Hepatocyte (in vitro differentiated cells): ENCODE measurements around the gene SAMD15. TPM values are rescaled to one million over a fixed set of nuclear protein-coding genes. Genes with fewer than 3 reads are reported as not detected.

Experiments
- DNase-seq: peaks from one replicate; pipeline ENCODE4 v3.0.0-alpha.2; 2016; ENCODE audit warnings: low spot score
- H2AFZ ChIP-seq: fragments of 200-600 bp; sonication (generic); 2 replicates; pipeline ENCODE4 v1.6.0; 2016; ENCODE audit warnings: antibody characterized with exemption, mild to moderate bottlenecking
- H3K27ac ChIP-seq: fragments of 200-600 bp; sonication (generic); 2 replicates; pipeline ENCODE4 v1.5.1; 2016; ENCODE audit warnings: mild to moderate bottlenecking
- H3K27me3 ChIP-seq: fragments of 200-600 bp; sonication (generic); 2 replicates; pipeline ENCODE4 v1.6.1; 2016
- H3K36me3 ChIP-seq: fragments of 200-600 bp; sonication (generic); replicated peaks from 2 replicates; pipeline ENCODE4 v1.5.1; 2016; ENCODE audit warnings: low read depth; ENCODE audit not compliant: insufficient read depth
- H3K4me1 ChIP-seq: fragments of 200-600 bp; sonication (generic); 2 replicates; pipeline ENCODE4 v1.5.1; 2016; ENCODE audit warnings: mild to moderate bottlenecking, moderate library complexity; ENCODE audit not compliant: insufficient read depth
- H3K4me2 ChIP-seq: fragments of 200-600 bp; sonication (generic); 2 replicates; pipeline ENCODE4 v1.6.0; 2016
- H3K4me3 ChIP-seq: fragments of 200-600 bp; sonication (generic); 2 replicates; pipeline ENCODE4 v1.5.1; 2016; ENCODE audit warnings: mild to moderate bottlenecking
- H3K79me2 ChIP-seq: fragments of 200-600 bp; sonication (generic); 2 replicates; pipeline ENCODE4 v1.6.0; 2017; ENCODE audit warnings: mild to moderate bottlenecking
- H3K9me2 ChIP-seq: fragments of 200-600 bp; sonication (generic); replicated peaks from 2 replicates; pipeline ENCODE4 v1.6.0; 2017; ENCODE audit warnings: mild to moderate bottlenecking; ENCODE audit not compliant: insufficient read depth
- H3K9me3 ChIP-seq: fragments of 200-600 bp; sonication (generic); 2 replicates; pipeline ENCODE4 v1.5.1; 2016; ENCODE audit warnings: low read depth, mild to moderate bottlenecking
- H4K20me1 ChIP-seq: fragments of 200-600 bp; sonication (generic); 2 replicates; pipeline ENCODE4 v1.6.0; 2016; ENCODE audit warnings: mild to moderate bottlenecking; ENCODE audit not compliant: insufficient read depth, poor library complexity, severe bottlenecking
- CTCF ChIP-seq: fragments of 200-600 bp; sonication (generic); IDR thresholded peaks from 2 replicates; pipeline ENCODE4 v1.5.1; 2016; ENCODE audit warnings: antibody characterized with exemption, mild to moderate bottlenecking; ENCODE audit not compliant: poor library complexity
- EZH2 ChIP-seq: fragments of 200-600 bp; sonication (generic); IDR thresholded peaks from 2 replicates; pipeline ENCODE4 v1.6.1; 2016; ENCODE audit warnings: antibody characterized with exemption, mild to moderate bottlenecking, borderline replicate concordance
- EZH2phosphoT487 ChIP-seq: fragments of 200-600 bp; sonication (generic); IDR thresholded peaks from one replicate; pipeline ENCODE4 v1.6.1; 2018; ENCODE audit warnings: antibody characterized with exemption, mild to moderate bottlenecking, low read depth, moderate library complexity; ENCODE audit not compliant: unreplicated experiment, severe bottlenecking
- WGBS: methylation state at CpG from one replicate; pipeline ENCODE4 v1.1.6; 2016; ENCODE audit warnings: low lambda C conversion rate; ENCODE audit errors: missing lambda C conversion rate; 5-methylcytosine and 5-hydroxymethylcytosine counted together
- polyA plus RNA-seq: library from polyadenylated mRNA; unstranded; fragments of >200 nt; fragmentation: Nextera tagmentation; extraction: Ambion mirVana; gene quantifications from 2 replicates; pipeline ENCODE4 v1.2.1, GENCODE V29; 2016
- total RNA-seq: library from RNA; depleted of rRNA; stranded (reverse); fragments of >200 nt; gene quantifications from 2 replicates; pipeline ENCODE4 v1.2.3, GENCODE V29; 2014

SAMD15 gene
- total and polyA plus RNA-seq, 2 experiments from 2014 or later, result 0.90 to 2.2 TPM

GRCh38 chr14:77337880-77338279 lies 39.3 kb upstream of the SAMD15 start:
- Histone ChIP-seq H3K4me3 (no peak overlapping the region), H3K79me2 (no peaks in the 10 kb centered on the region), H4K20me1 (no peaks in the 10 kb centered on the region), H2AFZ (no peak overlapping the region), H3K27ac (no peak overlapping the region), H3K9me3 (no peaks in the 10 kb centered on the region), H3K36me3 (no peaks in the 10 kb centered on the region), H3K4me2 (no peak overlapping the region), H3K27me3 (no peaks in the 10 kb centered on the region), H3K9me2 (no peaks in the 10 kb centered on the region), H3K4me1 (peaks cover 26% of the 10 kb centered on the region)
- WGBS, result 88% methylated on average over 3 of the region's 3 CpGs
- DNase-seq, result no peak
- TF ChIP-seq EZH2 (no peak), CTCF (no peak), EZH2phosphoT487 (no peak)

DNA sequence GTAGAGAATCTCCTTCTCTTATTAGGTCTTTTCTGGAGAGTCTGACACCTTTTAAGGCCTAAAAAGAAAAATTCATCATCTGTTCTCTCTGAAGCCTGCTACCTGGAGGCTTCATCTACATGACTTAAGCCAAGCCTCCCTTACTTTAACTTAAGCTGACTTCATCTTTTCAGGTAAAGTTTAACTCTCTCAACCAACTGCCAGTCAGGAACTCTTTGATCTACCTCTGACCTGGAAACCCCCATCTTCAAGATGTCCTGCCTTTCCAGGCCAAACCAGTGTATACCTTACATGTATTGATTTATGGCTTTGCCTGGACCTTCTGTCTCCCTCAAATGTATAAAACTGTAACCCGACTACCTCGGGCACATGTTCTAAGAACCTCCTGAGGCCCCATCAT lies 38.9 kb upstream of the SAMD15 start:
- Histone ChIP-seq H3K4me1 (peaks cover 28% of the 10 kb centered on the region), H3K36me3 (no peaks in the 10 kb centered on the region), H3K27ac (peak overlapping the region; percentile 24), H4K20me1 (no peaks in the 10 kb centered on the region), H3K27me3 (no peaks in the 10 kb centered on the region), H2AFZ (no peak overlapping the region), H3K9me3 (no peaks in the 10 kb centered on the region), H3K4me3 (no peak overlapping the region), H3K9me2 (no peaks in the 10 kb centered on the region), H3K4me2 (no peak overlapping the region), H3K79me2 (no peaks in the 10 kb centered on the region)
- no peak for TF ChIP-seq CTCF
- no peak for TF ChIP-seq EZH2phosphoT487
- TF ChIP-seq EZH2, result no peak
- 55% methylated on average over 2 of the region's 2 CpGs for WGBS
- no peak for DNase-seq

DNA sequence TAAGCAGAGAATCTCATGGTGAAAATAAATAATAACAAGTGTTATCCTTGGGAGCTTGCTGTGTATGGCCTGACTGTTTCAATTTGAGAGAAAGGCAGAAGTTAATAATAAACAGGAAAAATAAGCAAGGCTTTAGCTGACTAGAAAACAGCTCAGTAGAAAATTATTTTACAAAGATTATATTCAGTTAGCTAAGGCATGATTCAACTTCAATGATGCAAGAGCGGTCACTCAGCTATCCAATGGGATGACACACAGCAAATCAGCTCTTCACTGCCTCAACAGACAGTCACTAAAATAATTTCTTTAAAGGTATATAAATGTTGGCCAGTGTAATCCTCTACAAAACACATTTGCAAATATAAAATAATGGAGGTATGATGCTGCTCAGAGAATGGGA lies 37.8 kb upstream of the SAMD15 start:
- H3K4me3 ChIP-seq, result no peak overlapping the region
- H3K9me2 ChIP-seq, result no peaks in the 10 kb centered on the region
- H2AFZ ChIP-seq, result no peak overlapping the region
- H3K27me3 ChIP-seq, result no peaks in the 10 kb centered on the region
- 96% methylated on average over 1 of the region's 1 CpG for WGBS
- no peaks in the 10 kb centered on the region for H3K36me3 ChIP-seq
- DNase-seq, result no peak
- TF ChIP-seq EZH2 (no peak), EZH2phosphoT487 (no peak), CTCF (no peak)
- H4K20me1 ChIP-seq, result no peaks in the 10 kb centered on the region
- no peak overlapping the region for H3K4me2 ChIP-seq
- H3K79me2 ChIP-seq, result no peaks in the 10 kb centered on the region
- no peaks in the 10 kb centered on the region for H3K9me3 ChIP-seq
- peaks cover 35% of the 10 kb centered on the region for H3K4me1 ChIP-seq
- H3K27ac ChIP-seq, result no peak overlapping the region

- peaks cover 35% of the 10 kb centered on the region for H3K4me1 ChIP-seq
- 81% methylated on average over 4 of the region's 4 CpGs for WGBS
- no peaks in the 10 kb centered on the region for H4K20me1 ChIP-seq
- no peak overlapping the region for H3K27ac ChIP-seq
- H3K27me3 ChIP-seq, result no peaks in the 10 kb centered on the region
- H2AFZ ChIP-seq, result no peak overlapping the region
- H3K36me3 ChIP-seq, result no peaks in the 10 kb centered on the region
- H3K4me3 ChIP-seq, result no peak overlapping the region
- no peak for TF ChIP-seq CTCF
- no peak for TF ChIP-seq EZH2phosphoT487
- TF ChIP-seq EZH2, result no peak
- H3K9me3 ChIP-seq, result no peaks in the 10 kb centered on the region
- no peaks in the 10 kb centered on the region for H3K79me2 ChIP-seq
- no peak overlapping the region for H3K4me2 ChIP-seq
- DNase-seq, result no peak
- H3K9me2 ChIP-seq, result no peaks in the 10 kb centered on the region
Measured at GRCh38 chr14:77340389-77340788, 36.8 kb upstream of the SAMD15 start.
